Activated CD4-positive, alpha-beta T cell treated with anti-CD3 and anti-CD28 coated beads, Interleukin-2, amount 50 U/mL, for 1 hour (primary cell): ENCODE data around the gene ZBTB22.

Experiments used
- DNase-seq: peaks from one replicate; pipeline ENCODE4 v3.0.0-alpha.2; 2020

The ZBTB22 gene

DNA sequence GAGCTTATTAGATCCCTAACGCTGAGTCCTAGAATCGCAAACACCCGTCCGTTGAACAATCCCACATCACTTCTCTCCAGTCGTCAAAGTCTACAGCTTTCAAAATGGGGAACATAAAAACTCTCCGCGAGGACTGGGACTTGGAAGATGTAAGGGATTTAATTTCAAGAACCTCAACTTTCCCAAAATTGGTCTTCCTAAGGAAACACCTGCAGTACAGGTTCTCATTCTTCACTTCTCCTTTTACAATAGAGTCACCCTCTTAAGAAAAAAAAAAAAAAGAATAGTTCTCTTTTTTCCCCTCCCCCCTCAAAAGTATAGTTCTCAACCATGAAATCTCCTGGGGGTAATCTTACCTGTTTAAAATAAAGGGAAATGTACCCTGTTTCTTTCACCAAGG is 6.6 kb upstream of the ZBTB22 start:
- no peak for DNase-seq

- DNase-seq: peak; percentile 13
Measured at GRCh38 chr6:33323623-33323948, 6.0 kb upstream of the ZBTB22 start.

GRCh38 chr6:33321227-33321626 is 3.7 kb upstream of the ZBTB22 start:
- no peak for DNase-seq

- DNase-seq: no peak
Measured at GRCh38 chr6:33320315-33321181, 3.0 kb upstream of the ZBTB22 start.

GRCh38 chr6:33319939-33320314 is 2.4 kb upstream of the ZBTB22 start:
- no peak for DNase-seq

- no peak for DNase-seq
Measured at GRCh38 chr6:33318426-33319073, 1.0 kb upstream of the ZBTB22 start.

DNA sequence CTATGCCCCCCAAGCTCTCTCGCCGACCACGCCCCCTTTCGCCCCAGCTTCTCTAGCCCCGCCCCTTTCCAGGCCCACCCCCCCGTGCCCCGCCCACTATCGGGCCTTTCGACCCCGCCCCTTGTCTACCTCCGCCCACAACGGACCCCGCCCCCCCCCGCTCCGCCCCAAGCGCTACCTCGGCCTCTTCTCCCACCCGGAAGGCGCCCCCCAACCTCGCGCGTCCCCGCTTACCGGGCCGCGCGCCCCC is 200 bp downstream of the ZBTB22 start:
- DNase-seq: no peak

- DNase-seq: no peak
Measured at GRCh38 chr6:33316603-33317418, 733 bp downstream of the ZBTB22 start.

DNA sequence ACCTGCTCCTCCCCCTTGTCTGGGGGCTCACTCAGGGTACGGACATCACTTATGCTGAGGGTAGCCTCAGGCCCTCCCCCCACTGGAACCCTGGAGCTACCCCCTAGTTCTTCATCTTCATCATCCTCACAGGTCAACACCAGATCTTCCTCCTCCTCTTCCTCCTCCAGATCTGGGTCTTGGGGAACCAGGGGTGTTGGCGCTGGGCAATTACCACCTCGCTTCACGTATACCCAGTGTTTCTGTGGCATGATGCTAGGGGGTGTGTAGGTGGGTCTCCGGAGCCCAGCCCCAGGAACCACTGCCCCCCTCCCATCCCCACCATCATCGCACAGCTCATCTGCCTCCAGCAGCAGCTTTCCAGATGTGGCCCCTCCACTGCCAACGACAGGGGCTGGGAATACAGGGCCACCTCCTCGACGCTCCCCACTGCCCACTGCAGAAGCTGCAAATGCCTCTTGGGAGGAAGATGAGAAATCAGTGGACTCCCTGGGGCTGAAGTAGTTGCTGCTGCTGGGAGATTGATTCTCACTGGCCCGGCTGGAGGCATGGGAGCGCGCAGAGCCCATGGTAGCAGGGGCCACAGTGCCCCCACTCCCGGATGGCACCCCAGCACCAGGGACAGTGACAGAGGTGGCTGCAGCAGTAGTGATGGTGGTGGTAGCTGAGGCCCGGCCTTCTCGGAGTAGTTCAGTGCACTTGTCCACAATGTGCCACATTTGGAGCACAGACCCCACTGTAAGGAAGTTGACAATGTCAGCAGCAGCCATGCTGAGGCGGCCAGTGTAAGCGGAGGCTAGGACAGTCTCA is 1.5 kb downstream of the ZBTB22 start:
- DNase-seq: no peak

DNA sequence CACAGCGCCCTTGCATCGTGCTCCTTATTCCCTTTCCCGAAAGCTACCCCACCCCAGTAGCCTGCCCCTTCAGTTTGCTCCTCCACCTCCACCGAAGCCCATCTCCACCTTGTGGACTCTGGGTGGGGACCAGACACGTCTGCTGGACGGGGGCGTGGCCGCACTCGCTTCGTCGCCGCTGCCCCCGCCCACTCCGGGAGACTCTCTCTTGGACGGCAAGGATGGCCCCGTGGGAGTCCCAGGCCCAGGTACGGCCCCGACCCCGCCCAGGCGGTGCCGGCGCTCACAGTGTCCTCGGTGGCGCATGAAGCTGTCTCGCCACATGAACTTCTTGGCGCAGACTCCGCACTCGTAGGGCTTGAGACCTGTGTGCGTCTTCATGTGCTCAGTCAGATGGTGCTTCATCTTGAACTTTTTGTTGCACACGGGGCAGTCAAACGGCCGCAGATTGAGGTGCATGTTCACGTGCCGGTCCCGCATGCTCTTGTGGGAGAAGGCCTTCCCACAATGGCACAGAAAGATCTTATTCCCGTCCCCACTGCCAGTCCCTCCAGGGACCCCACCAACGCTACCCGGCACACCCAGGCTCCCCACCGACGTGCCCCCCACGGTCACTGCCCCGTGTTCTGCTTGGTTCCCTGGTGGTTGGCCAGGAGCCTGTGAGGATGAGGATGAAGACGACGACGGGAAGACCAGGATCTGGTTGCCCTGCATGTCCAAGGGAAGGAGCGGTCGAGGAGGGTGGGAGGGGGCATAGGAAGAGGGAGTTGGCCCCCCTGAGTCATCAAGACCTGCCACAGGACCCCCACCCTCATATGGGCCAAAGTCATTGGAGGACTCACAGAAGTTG is 2.4 kb downstream of the ZBTB22 start:
- no peak for DNase-seq

GRCh38 chr6:33314515-33314942 is 3.0 kb downstream of the ZBTB22 start:
- peak; percentile 74 for DNase-seq

DNA sequence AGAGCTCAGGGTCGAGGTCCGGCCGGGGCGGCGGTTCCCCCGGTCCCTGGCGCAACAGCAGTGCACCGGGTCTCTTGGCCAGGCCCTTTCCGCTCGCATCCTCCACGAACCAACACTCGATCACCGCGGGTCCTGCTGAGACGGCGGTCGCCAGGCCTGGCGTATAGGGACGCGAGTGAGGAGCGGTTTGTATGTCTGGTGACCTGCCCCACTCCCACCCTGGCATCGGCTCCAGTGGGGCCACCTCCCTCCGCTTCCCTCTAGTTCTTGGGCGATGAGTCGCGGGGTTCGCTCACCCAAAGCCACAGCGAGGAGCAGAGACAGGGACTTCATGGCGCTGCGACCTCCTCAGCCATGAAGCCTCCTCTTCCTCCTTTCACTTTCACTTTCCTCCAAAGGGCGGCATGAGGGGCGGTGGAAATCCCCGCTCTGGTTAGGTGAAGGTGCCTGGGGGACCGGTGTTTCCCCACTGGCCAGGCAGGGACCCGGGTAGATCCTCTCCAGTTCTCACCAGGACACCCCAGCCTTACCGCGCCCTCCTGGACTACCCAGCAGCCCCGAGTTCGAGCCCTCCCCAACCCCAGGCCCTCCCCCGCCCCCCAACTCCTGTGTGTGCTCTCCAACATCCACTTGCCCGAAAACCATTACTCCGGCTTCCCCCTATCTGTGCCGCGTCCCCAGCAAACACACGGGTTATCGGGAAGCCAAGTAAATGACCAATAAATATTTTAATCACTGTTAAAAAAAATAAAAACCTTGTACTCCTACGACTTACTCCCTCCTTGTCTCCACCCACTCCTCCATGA is 3.6 kb downstream of the ZBTB22 start, which contains the start of gene TAPBP:
Gene TAPBP, minus strand, starts transcription at position 370 of the 806 bp plus-strand sequence. Its CDS starts 37 bp downstream, at position 333.
- DNase-seq: peak; percentile 83

DNA sequence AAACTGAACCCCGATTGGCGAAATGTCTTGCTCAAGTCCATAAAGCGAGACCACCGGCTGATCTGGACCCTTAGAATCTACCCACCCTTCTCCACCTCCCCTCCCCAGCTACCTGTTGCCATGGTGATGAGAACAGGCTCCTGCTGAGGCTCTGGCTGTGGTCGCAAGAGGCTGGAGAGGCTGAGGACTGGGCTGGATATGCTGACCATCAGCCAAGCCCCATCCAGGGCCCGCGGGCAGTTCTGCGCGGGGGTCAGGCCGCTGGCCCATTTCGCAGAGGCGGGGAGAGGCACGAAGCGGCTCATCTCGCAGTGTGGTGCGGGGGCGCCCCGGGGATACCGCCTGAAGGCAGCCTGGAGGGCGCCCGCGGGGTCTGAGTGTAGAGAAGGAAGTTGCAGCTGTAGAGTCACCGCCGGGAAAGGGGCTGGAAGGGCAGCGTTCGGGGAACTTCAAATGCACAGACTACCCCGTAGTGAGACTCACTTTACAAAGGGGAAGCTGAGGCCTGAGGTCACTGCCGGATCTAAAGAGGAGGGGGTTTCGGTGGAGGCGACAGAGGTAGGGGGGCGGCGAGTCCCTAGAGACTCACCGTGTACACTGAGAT is 4.3 kb downstream of the ZBTB22 start:
- peak; percentile 33 for DNase-seq

- DNase-seq: peak; percentile 85
Measured at GRCh38 chr6:33312361-33313104, 5.0 kb downstream of the ZBTB22 start.

DNA sequence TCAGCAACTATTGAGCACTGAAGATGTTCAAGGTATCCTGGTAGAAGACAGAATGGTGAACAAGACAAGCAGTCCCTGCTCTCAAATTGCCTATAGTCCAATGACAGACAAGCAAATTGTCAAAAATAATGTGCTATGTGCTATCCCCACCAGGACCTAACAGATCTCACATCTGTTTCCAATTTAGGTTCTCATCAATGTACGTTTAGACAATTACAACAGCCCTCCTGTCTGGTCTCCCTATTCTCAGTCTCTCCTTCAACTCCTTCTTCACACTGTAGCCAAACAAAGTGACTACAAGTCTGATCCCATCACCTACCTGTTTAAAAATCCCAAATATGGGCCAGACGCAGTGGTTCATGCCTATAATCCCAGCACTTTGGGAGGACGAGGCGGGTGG is 11.2 kb downstream of the ZBTB22 start:
- no peak for DNase-seq

GRCh38 chr6:33305052-33305451 is 12.5 kb downstream of the ZBTB22 start:
- DNase-seq: no peak

DNA sequence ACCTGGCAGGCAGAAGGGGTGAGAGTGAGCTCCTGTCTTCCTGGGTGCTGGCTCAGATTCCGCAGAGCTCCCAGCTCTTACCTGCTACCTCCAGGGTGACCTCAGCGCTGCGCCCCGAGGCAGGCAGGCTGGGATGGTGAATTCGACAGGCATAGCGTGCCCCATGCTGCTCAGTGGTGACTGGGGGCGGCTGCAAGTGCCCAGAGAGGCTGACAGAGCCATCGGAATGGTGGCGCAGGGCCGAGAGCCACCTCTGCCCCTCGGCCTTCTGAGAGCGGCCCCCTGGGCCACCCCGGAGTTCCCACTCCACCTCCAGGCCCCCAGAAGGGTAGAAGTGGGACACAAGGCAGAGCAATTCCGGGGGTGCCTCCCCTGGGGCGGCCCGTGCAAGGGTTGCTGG is 13.3 kb downstream of the ZBTB22 start:
- no peak for DNase-seq

DNA sequence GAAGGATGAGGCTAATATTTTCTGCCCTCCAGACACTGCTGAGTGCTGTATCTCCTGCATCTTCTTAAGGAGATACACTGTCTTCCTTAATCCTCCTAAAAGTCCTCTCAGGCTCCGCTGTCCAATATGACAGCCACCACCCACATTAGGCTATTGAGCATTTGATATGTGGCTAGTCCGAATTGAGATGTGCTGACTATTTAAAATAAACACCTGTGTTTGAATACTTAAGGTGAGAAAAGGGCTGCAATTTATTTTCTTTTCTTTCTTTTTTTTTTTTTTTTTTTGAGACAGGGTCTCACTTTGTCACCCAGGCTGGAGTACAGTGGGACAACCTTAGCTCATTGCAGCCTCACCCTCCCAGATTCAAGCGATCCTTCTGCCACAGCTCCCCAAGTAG is 15.7 kb downstream of the ZBTB22 start:
- no peak for DNase-seq

DNA sequence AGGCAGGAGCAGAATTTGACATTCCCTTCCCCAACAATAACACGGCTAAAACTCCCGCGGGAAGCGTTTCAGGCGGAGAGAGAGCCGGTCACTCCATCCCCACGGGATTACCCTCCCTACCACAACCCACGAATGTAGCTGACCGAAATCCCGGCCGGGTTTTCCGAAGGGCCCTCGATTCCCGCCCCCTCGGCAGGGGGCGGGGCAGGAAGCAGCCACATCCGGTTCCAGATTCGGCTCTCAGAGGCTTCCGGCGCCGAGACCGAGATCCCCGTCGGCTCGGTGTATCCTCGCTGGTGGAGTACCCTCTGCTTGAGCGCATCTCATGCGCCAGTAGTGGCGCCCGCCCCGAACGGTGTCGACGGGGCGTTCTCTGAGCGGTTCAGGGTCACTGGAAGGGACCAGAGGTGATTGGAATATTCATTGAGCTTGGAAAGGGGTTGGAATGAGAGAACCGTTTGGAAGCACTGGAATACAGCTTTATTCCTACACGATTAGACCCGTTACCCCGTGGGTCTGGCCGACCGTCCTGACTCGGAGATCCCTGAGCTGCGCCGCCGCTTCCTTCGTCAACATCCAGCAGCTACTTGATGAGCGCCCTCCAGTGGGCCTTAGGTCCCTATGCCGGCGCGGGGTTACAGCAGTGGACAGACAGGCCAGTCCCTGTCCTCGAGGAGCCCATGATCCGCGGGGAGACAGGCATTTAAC is 18.2 kb downstream of the ZBTB22 start:
- peak; percentile 94 for DNase-seq
